Measurements from ENCODE around the gene NOSIP.

- no peak for TF ChIP-seq POLR2AphosphoS5 (IDR thresholded peaks at IDR 0.05; ENCODE audit: low read depth, low read length)
- no peak for TF ChIP-seq TAF1 (IDR thresholded peaks at IDR 0.05; ENCODE audit: borderline replicate concordance, insufficient read depth, low read length)
Observed at GRCh38 chr19:49558591-49558990, 21.8 kb downstream of the NOSIP start.
